GM18517 (cell line): ENCODE results near the gene NAT9.

Experiments used
- ATAC-seq: cut with Tn5 transposase; IDR thresholded peaks from one replicate; pipeline ENCODE4 v1.9.1; 2021; ENCODE audit warnings: mild to moderate bottlenecking, moderate library complexity; ENCODE audit not compliant: unreplicated experiment

NAT9 gene

GRCh38 chr17:74763565-74764387 is 12.4 kb downstream of the NAT9 start:
- no peak for ATAC-seq

GRCh38 chr17:74761931-74762330 is 14.2 kb downstream of the NAT9 start:
- ATAC-seq: no peak

GRCh38 chr17:74761419-74761818 is 14.7 kb downstream of the NAT9 start:
- ATAC-seq: no peak

GRCh38 chr17:74760404-74761105 is 15.6 kb downstream of the NAT9 start:
- no peak for ATAC-seq

- ATAC-seq: no peak
Observed at GRCh38 chr17:74759941-74760340, 16.2 kb downstream of the NAT9 start.

GRCh38 chr17:74759243-74759801 is 16.8 kb downstream of the NAT9 start:
- ATAC-seq: peak; percentile 68

GRCh38 chr17:74758848-74759168 is 17.3 kb downstream of the NAT9 start:
- no peak for ATAC-seq

GRCh38 chr17:74757931-74758847 is 18.0 kb downstream of the NAT9 start:
- no peak for ATAC-seq

GRCh38 chr17:74757502-74757901 is 18.6 kb downstream of the NAT9 start:
- no peak for ATAC-seq

GRCh38 chr17:74756891-74757290 is 19.3 kb downstream of the NAT9 start:
- no peak for ATAC-seq

GRCh38 chr17:74755533-74755932 is 20.6 kb downstream of the NAT9 start:
- ATAC-seq: no peak

GRCh38 chr17:74754832-74755231 is 21.3 kb downstream of the NAT9 start:
- no peak for ATAC-seq

- ATAC-seq: no peak
Observed at GRCh38 chr17:74752822-74753401, 23.2 kb downstream of the NAT9 start.

GRCh38 chr17:74752415-74752814 is 23.7 kb downstream of the NAT9 start:
- ATAC-seq: no peak

GRCh38 chr17:74750327-74751069 is 25.6 kb downstream of the NAT9 start:
- no peak for ATAC-seq

- no peak for ATAC-seq
Observed at GRCh38 chr17:74750039-74750326, 26.2 kb downstream of the NAT9 start.

- ATAC-seq: no peak
Observed at GRCh38 chr17:74749279-74750038, 26.7 kb downstream of the NAT9 start.

GRCh38 chr17:74748529-74749278 is 27.4 kb downstream of the NAT9 start, which contains the start of gene NHERF1:
Gene NHERF1 (plus strand): TSS chr17:74748628. CDS start chr17:74748847, 219 bp downstream.
- peak; percentile 25 for ATAC-seq

- peak; percentile 74 for ATAC-seq
Observed at GRCh38 chr17:74748279-74748528, 27.9 kb downstream of the NAT9 start.
